HG03175 (cell line): Measurements from ENCODE around the gene CSGALNACT2.
"Not testable (repeated sequence)": the region's sequence is repeated elsewhere in the genome, so short reads cannot be mapped to it uniquely, and the experiment has no call there.

ENCODE experiments used
- ATAC-seq: cut with Tn5 transposase; IDR thresholded peaks from one replicate; pipeline ENCODE4 v1.9.1; 2021; ENCODE audit warnings: mild to moderate bottlenecking, moderate library complexity; ENCODE audit not compliant: unreplicated experiment

The CSGALNACT2 gene

GRCh38 chr10:43138021-43138756, at the start of gene CSGALNACT2:
TSS of gene CSGALNACT2 (plus strand) at chr10:43138445. CDS start at chr10:43155150, 16,705 bp downstream.
- ATAC-seq: peak; percentile 71

DNA sequence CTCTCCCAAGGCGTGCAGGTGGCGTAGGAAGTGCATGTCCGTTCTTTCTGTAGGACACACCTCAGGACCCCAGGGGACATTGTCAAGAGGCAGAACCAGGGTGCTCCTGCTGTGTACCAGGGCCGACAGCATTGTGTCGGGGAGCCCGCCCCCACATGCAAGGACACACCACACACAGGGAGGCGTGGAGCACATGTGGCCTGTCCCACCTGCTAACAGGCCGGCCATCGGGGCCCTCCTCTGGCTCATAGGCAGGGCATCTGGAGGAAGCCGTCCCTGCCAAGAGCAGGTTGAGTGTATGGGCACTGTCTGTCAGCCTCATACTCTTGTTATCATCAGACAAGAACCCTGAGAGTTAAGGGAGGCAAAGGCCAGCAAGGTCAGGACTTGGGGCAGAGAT, 48.7 kb upstream of the CSGALNACT2 start:
- no peak for ATAC-seq

DNA sequence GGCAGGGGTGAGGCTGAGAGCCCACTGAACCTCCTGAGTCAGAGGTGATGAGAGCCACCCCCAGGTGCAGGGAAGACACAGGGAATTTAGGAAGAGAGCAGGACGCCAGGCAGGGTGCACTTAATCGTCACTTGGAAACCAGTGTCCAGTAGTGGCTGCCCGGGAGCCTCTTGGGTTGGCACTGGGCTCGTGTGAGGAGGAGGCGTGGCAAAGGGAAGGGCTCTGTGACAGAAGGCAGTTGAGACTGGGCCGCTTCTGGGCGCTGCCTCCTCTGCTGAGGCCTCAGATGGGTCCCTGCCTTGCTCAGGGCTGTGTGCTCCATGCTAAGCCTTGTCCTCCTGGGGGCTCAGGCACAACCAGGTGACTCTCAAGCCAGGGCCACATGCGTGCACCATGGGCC, 48.1 kb upstream of the CSGALNACT2 start:
- ATAC-seq: no peak

- no peak for ATAC-seq
Observed at GRCh38 chr10:43090664-43091063, 47.6 kb upstream of the CSGALNACT2 start.

DNA sequence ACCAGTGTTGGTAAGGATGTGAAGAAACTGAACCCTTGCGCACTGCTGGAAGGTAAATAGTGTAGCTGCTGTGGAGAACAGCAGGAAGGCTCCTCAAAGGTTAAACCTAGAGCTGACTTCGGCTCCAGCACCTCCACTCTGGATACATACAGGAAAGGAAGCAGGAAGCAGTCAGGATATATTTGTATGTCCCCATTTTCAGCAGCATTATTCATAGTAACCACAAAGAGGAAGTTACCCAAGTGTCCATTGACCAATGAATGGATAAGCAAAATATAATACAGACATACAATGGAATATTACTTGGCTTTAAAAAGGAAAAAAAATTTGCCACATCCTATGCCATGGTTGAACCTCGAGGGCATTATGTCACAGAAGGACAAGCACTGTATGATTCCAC, 46.4 kb upstream of the CSGALNACT2 start:
- no peak for ATAC-seq

DNA sequence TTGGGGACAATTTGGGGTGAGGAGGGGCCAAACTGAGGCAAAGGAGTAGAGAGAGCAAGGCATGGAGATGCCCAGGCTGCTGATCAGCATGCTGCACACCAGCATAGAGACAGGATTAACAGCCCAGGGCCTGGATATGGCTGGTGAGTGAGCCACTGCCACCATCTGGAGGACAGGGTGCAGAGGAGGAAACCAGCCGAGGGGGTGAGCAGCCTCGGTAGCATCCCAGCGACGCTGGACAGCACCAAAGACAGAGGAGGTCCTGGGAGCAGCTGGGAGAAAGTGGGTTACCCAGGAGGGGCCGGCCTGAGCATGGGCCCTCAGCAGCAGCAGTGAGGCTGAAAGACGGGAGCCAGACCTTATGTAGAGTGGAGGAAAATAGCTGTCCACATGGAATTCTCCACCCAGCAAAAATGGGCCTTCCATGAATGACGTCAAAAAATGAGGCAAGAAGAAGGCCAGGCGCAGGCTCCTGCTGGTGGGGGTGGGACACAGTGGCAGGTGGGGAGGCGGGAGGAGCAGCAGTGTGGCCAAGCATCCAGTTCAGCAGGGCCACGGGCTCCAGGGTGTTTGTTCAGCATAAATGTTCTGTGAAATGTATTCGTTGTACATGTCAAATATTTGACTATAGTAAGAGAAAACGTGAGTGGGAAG, 44.7 kb upstream of the CSGALNACT2 start:
- ATAC-seq: no peak

DNA sequence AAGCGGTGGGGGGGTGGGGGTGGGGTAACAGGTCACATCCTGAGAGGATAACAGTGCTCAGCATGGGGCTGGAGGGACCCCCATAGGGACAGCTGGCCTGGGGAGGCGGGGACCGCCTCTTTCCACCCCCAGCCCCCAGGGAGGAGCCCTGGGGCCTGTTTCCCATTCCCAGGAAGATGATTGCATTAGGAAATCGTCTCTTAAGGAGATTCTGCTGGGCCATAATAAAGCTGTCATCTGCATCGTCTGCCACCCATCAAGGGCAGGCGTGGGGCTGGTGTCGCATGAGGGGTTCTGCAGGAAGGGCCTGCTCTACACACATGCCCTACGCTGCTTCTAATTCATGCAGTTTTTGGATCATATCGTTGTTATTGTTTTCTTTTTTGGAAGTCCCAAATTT, 44.2 kb upstream of the CSGALNACT2 start:
- no peak for ATAC-seq

DNA sequence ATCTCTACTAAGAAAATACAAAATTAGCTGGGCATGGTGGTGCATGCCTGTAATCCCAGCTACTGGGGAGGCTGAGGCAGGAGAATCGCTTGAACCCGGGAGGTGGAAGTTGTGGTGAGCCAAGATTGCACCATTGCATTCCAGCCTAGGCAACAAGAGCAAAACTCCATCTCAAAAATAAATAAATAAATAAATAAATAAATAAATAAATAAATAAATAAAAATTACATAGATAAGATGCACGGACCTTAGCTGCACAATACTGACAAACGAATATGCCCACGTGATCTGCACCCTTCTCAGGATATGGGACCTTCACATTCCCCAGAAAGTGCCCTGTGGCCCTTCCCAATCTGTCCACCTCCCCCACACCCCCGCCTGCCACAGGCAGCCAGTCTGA, 38.9 kb upstream of the CSGALNACT2 start:
- not testable (repeated sequence) for ATAC-seq

GRCh38 chr10:43099928-43100327, 38.3 kb upstream of the CSGALNACT2 start:
- ATAC-seq: no peak

- no peak for ATAC-seq
Observed at GRCh38 chr10:43100366-43100765, 37.9 kb upstream of the CSGALNACT2 start.

DNA sequence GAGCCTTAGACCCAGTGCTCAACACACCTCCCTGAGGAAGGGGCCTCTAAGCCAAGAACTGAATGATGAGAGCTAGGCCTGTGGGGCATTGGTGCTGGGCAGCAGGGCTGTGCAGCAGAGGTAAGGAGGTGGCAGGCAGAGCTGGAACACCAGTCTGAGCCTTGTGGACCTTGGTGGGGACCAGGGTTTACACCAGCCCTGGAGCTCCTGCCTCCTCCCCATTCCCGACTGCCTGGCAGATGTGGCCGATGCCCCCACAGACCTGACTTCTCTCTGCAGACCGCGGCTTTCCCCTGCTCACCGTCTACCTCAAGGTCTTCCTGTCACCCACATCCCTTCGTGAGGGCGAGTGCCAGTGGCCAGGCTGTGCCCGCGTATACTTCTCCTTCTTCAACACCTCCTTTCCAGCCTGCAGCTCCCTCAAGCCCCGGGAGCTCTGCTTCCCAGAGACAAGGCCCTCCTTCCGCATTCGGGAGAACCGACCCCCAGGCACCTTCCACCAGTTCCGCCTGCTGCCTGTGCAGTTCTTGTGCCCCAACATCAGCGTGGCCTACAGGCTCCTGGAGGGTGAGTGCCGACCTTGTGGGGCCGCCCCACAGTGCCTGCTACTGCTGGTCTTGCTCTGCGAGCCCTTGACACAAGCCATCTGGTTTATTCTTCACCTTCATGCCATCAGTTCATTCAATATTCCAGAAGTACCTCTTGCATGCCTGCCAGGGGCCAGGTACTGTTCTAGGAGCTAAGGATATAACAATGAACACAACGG, 36.0 kb upstream of the CSGALNACT2 start:
- no peak for ATAC-seq

GRCh38 chr10:43105102-43105955, 32.9 kb upstream of the CSGALNACT2 start:
- ATAC-seq: peak; percentile 81

GRCh38 chr10:43105956-43106229, 32.4 kb upstream of the CSGALNACT2 start:
- ATAC-seq: no peak

DNA sequence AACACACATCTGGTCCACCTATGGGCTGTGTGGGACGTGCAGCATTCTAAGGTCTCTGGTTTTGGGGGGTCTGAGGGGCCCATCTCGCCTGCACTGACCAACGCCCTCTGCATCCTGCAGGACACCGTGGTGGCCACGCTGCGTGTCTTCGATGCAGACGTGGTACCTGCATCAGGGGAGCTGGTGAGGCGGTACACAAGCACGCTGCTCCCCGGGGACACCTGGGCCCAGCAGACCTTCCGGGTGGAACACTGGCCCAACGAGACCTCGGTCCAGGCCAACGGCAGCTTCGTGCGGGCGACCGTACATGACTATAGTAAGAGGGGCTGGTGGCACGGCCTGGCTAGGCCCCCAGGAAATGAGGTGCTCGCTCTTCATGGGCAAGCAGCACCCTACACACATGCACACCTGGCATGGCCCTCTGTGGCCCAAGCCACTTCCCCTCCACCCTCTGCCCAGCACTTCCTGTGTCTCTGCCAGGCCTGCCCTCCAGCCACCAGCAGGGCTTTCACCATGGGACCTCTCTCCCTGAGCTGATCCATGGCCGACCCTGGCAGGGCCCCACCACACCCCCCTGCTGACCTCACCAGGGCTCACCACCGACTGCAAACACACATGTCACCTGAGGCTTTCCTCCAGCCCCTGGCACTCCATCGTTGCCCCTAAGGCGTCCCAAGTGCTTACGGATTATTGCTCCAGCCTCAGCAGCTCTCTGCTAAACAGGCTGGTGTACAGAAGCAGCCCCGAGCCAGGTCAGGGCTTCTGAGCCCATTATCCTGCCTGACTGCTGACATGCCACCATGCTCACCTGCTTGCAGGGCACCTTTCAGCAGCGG, 31.8 kb upstream of the CSGALNACT2 start:
- ATAC-seq: no peak

- no peak for ATAC-seq
Observed at GRCh38 chr10:43108951-43109350, 29.3 kb upstream of the CSGALNACT2 start.

GRCh38 chr10:43109671-43110249, 28.5 kb upstream of the CSGALNACT2 start:
- no peak for ATAC-seq

DNA sequence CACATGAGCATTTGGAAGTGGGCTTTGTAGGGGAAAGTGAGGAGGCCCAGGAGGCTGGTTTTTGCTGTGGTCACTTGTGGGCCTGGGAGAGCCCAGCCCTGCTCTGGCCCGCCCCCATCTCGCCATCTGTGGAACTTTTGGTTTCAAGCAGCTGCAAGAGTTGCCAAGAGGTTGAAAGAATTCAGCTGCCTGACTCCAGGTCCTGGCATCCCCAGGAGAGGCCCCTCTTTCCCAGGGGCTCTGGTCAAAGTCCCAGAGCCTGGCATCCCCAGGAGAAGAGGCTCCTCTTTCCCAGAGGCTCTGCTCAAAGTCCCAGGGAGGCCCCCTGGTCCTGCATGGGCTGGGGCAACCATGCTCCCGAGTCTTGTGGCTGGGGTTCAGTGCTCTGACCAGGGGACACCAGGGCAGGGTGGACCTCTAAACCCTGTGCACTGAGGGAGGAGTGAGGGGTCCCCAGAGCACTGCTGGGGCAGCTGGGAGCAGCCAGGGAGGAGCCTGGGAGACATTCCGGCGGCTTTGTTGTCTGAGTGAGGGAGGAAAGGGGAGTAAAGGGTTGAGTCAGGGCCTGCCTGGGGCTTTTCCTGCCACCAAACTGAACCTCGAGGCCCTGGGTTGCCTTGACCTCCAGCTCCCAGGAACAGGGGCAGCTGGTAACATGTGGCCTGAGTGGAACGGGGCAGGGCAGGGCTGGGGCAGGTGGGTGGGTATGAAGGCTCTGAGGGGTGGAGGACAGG, 27.7 kb upstream of the CSGALNACT2 start:
- ATAC-seq: peak; percentile 52

DNA sequence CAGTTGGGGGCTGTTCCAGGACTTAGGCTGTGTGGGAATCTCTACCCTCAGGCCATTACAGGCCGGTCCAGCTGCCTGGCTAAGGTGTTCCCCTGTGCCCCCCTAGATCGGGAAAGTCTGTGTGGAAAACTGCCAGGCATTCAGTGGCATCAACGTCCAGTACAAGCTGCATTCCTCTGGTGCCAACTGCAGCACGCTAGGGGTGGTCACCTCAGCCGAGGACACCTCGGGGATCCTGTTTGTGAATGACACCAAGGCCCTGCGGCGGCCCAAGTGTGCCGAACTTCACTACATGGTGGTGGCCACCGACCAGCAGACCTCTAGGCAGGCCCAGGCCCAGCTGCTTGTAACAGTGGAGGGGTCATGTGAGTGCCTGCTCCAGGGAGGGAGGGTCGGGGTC, 27.1 kb upstream of the CSGALNACT2 start:
- ATAC-seq: no peak

DNA sequence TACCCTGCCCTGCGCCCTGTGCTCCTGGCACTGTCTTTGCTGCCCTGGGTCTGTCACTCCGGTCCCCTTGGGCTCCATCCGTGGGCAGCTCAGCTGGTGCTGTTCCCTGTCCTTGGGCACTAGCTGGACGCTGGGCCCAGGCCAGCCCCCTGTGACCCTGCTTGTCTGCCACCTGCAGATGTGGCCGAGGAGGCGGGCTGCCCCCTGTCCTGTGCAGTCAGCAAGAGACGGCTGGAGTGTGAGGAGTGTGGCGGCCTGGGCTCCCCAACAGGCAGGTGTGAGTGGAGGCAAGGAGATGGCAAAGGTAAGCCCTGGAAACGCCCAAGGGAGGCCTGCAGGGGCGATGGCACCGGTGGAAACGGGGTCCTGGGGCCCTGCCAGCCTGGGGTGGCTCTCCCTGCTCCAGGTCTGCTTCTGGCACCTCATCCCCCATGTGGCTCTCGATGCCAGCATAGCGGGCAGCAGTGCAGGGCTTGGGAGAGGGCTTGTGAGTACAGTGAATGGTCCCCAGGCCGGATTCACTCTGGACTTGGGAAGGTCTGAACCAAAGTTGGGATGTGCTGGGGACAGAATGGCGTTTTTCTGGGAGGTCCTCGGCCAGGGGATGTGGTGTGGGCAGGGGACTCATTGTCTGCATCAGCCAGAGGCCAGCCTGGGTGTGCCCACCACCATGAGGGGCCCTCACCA, 26.2 kb upstream of the CSGALNACT2 start:
- no peak for ATAC-seq
